Measurements from ENCODE around the gene EDA. TPM values are rescaled to one million over a fixed set of nuclear protein-coding genes. Genes with fewer than 3 reads are reported as not detected.

The EDA gene
- total and polyA plus RNA-seq, 2 of the 13 experiments (the other 11 are each of a cell fraction or from before 2014, with no cell fraction given): 8.8 to 11.2 TPM

- TF ChIP-seq ZNF407 (CRISPR knock-in tag; IDR thresholded peaks at IDR 0.05; ENCODE audit: not compliant biosample characterization) (no peak), IKZF1 (IDR thresholded peaks at IDR 0.05) (no peak)
- TF ChIP-seq, protein P1, sequence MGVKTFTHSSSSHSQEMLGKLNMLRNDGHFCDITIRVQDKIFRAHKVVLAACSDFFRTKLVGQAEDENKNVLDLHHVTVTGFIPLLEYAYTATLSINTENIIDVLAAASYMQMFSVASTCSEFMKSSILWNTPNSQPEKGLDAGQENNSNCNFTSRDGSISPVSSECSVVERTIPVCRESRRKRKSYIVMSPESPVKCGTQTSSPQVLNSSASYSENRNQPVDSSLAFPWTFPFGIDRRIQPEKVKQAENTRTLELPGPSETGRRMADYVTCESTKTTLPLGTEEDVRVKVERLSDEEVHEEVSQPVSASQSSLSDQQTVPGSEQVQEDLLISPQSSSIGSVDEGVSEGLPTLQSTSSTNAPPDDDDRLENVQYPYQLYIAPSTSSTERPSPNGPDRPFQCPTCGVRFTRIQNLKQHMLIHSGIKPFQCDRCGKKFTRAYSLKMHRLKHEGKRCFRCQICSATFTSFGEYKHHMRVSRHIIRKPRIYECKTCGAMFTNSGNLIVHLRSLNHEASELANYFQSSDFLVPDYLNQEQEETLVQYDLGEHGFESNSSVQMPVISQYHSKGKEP (CRISPR knock-in tag; IDR thresholded peaks at IDR 0.05): no peak
Measured at GRCh38 chrX:69961365-69962072, 345.6 kb downstream of the EDA start (continued).
